H1 (cell line): ENCODE data around the gene PRMT3. TPM values are rescaled to one million over a fixed set of nuclear protein-coding genes. Genes with fewer than 3 reads are reported as not detected.

ENCODE experiments used
- CTCF ChIA-PET: fragments of 300-600 bp; sonication (Branson Sonifier 250); formaldehyde crosslinking; loops from one replicate; lab custom pipeline; 2021; ENCODE audit not compliant: partially characterized antibody; lab: Charles Lee
- POLR2A ChIA-PET: fragments of 300-600 bp; sonication (Branson Sonifier 250); formaldehyde crosslinking; loops from one replicate; lab custom pipeline; 2021; ENCODE audit warnings: inconsistent platforms; ENCODE audit not compliant: partially characterized antibody; lab: Charles Lee
- DNase-seq, 2 experiments: peaks; one replicate each; pipeline versions ENCODE4 v3.0.0 to v3.0.0-alpha.2; 2010 to 2022; ENCODE audit warnings: low spot score in 2 of 2, low read depth in 1 of 2, mixed read lengths in 1 of 2
- FAIRE-seq: peaks from 2 replicates; lab custom pipeline; 2011; peaks lifted over from hg19 to GRCh38; lab: Jason Lieb, UNC
- H2AFZ ChIP-seq: 2 replicates; pipeline ENCODE4 v1.8.1; 2012; ENCODE audit warnings: low read length, inconsistent platforms
- H2AK5ac ChIP-seq: 2 replicates; pipeline ENCODE4 v1.6.1; 2013; ENCODE audit warnings: low read depth, low read length
- H2BK120ac ChIP-seq: replicated peaks from 2 replicates; pipeline ENCODE3; 2013; ENCODE audit warnings: low read depth, low read length, inconsistent platforms
- H2BK12ac ChIP-seq: 2 replicates; pipeline ENCODE4 v1.6.1; 2013; ENCODE audit warnings: low read depth, low read length
- H2BK15ac ChIP-seq: 2 replicates; pipeline ENCODE4 v1.6.1; 2013; ENCODE audit warnings: low read length
- H2BK20ac ChIP-seq: 2 replicates; pipeline ENCODE4 v1.6.1; 2013; ENCODE audit warnings: low read length
- H2BK5ac ChIP-seq: 2 replicates; pipeline ENCODE4 v1.6.1; 2013; ENCODE audit warnings: low read depth, low read length
- H3K14ac ChIP-seq: 2 replicates; pipeline ENCODE4 v1.6.1; 2013; ENCODE audit warnings: inconsistent platforms; ENCODE audit not compliant: insufficient read length
- H3K18ac ChIP-seq: 2 replicates; pipeline ENCODE4 v1.6.1; 2013; ENCODE audit warnings: low read length; ENCODE audit errors: extremely low read depth
- H3K23ac ChIP-seq: 2 replicates; pipeline ENCODE4 v1.6.1; 2013; ENCODE audit warnings: inconsistent platforms; ENCODE audit not compliant: insufficient read length
- H3K23me2 ChIP-seq: 2 replicates; pipeline ENCODE4 v1.6.1; 2013; ENCODE audit warnings: low read depth, low read length
- H3K27ac ChIP-seq: 2 replicates; pipeline ENCODE4 v1.6.1; 2011; ENCODE audit warnings: low read depth, low read length, inconsistent platforms
- H3K27me3 ChIP-seq, 4 experiments: replicated peaks in 1 of 4; 1 replicate in 1 of 4; 2 replicates in 3 of 4; pipeline versions ENCODE4 v1.6.1 to v1.8.1; 2011 to 2013; ENCODE audit warnings: low read length in 3 of 4, mild to moderate bottlenecking in 3 of 4, inconsistent platforms in 2 of 4, mixed read lengths in 2 of 4, moderate library complexity in 1 of 4; ENCODE audit not compliant: control insufficient read depth in 3 of 4, insufficient read depth in 3 of 4; ENCODE audit errors: extremely low read depth in 1 of 4
- H3K36me3 ChIP-seq, 4 experiments: 2 replicates each; pipeline versions ENCODE4 v1.6.1 to v1.8.1; 2011 to 2013; ENCODE audit warnings: mild to moderate bottlenecking in 4 of 4, low read length in 3 of 4, moderate library complexity in 2 of 4, control low read depth in 1 of 4, inconsistent platforms in 1 of 4; ENCODE audit not compliant: insufficient read depth in 4 of 4, control insufficient read depth in 2 of 4
- H3K4ac ChIP-seq: replicated peaks from 2 replicates; pipeline ENCODE3; 2013; ENCODE audit warnings: low read length, low read depth, mixed read lengths, inconsistent platforms; ENCODE audit not compliant: insufficient read length
- H3K4me1 ChIP-seq, 4 experiments: replicated peaks in 1 of 4; 1 replicate in 1 of 4; 2 replicates in 3 of 4; pipeline versions ENCODE4 v1.6.1 to v1.8.1; 2011 to 2013; ENCODE audit warnings: low read length in 3 of 4, inconsistent platforms in 2 of 4, mixed read lengths in 1 of 4; ENCODE audit not compliant: insufficient read depth in 4 of 4, control insufficient read depth in 3 of 4
- H3K4me2 ChIP-seq, 2 experiments: 2 replicates each; pipeline versions ENCODE4 v1.6.1 to v1.8.1; 2011 to 2013; ENCODE audit warnings: low read depth in 2 of 2, low read length in 2 of 2, control low read depth in 1 of 2, inconsistent platforms in 1 of 2, mild to moderate bottlenecking in 1 of 2; ENCODE audit not compliant: insufficient read depth in 1 of 2
- H3K4me3 ChIP-seq, 4 experiments: fragments of 200-600, 300-600 bp in 1 of 4; sonication (generic), shearing (Covaris generic), sonication (Bioruptor Twin) in 1 of 4; 2 replicates each; pipeline versions ENCODE4 v1.5.1 to v1.8.1; 2011 to 2016; ENCODE audit warnings: low read length in 4 of 4, low read depth in 3 of 4, control low read depth in 2 of 4, inconsistent platforms in 2 of 4, mild to moderate bottlenecking in 2 of 4, mixed read lengths in 1 of 4, moderate library complexity in 1 of 4; ENCODE audit not compliant: insufficient read depth in 2 of 4; ENCODE audit errors: extremely low read depth in 1 of 4
- H3K56ac ChIP-seq: replicated peaks from 2 replicates; pipeline ENCODE3; 2013; ENCODE audit warnings: low read depth, mild to moderate bottlenecking, mixed read lengths, low read length, inconsistent platforms; ENCODE audit not compliant: insufficient read length
- H3K79me1 ChIP-seq: 2 replicates; pipeline ENCODE4 v1.6.1; 2013; ENCODE audit warnings: low read depth, low read length, control low read depth
- H3K79me2 ChIP-seq, 2 experiments: 2 replicates each; pipeline versions ENCODE4 v1.6.1 to v1.8.1; 2012 to 2013; ENCODE audit warnings: low read length in 2 of 2, mild to moderate bottlenecking in 2 of 2, inconsistent platforms in 1 of 2; ENCODE audit not compliant: insufficient read depth in 2 of 2, control insufficient read depth in 1 of 2
- H3K9ac ChIP-seq, 4 experiments: replicated peaks in 1 of 4; 1 replicate in 1 of 4; 2 replicates in 3 of 4; pipeline versions ENCODE4 v1.6.1 to v1.8.1; 2011 to 2013; ENCODE audit warnings: low read depth in 3 of 4, low read length in 3 of 4, control low read depth in 2 of 4, mild to moderate bottlenecking in 2 of 4, moderate library complexity in 2 of 4, inconsistent platforms in 1 of 4; ENCODE audit errors: extremely low read depth in 1 of 4
- H3K9me3 ChIP-seq, 2 experiments: 2 replicates each; pipeline versions ENCODE4 v1.6.1 to v1.8.1; 2012 to 2013; ENCODE audit warnings: mild to moderate bottlenecking in 2 of 2, moderate library complexity in 2 of 2, control low read depth in 1 of 2, inconsistent platforms in 1 of 2, low read depth in 1 of 2, low read length in 1 of 2, mixed read lengths in 1 of 2; ENCODE audit not compliant: insufficient read depth in 2 of 2
- H4K20me1 ChIP-seq, 2 experiments: replicated peaks in 1 of 2; 2 replicates each; pipeline versions ENCODE3 to v1.8.1; 2011 to 2013; ENCODE audit warnings: inconsistent platforms in 2 of 2, low read length in 2 of 2, mild to moderate bottlenecking in 1 of 2; ENCODE audit not compliant: insufficient read depth in 2 of 2, control insufficient read depth in 1 of 2
- H4K5ac ChIP-seq: 2 replicates; pipeline ENCODE4 v1.6.1; 2013; ENCODE audit warnings: low read length, low read depth, mixed read lengths, inconsistent platforms; ENCODE audit not compliant: insufficient read length
- H4K8ac ChIP-seq: 2 replicates; pipeline ENCODE4 v1.8.0; 2013; ENCODE audit warnings: mild to moderate bottlenecking, moderate library complexity, low read length, inconsistent platforms; ENCODE audit not compliant: insufficient read depth; ENCODE audit errors: extremely low read depth
- H4K91ac ChIP-seq: replicated peaks from 2 replicates; pipeline ENCODE3; 2013; ENCODE audit warnings: low read length, mixed read lengths, inconsistent platforms; ENCODE audit not compliant: insufficient read length
- CEBPB ChIP-seq: IDR thresholded peaks from 2 replicates; pipeline ENCODE4 v1.6.1; 2012; ENCODE audit warnings: low read depth, low read length
- KDM5A ChIP-seq: fragments of 200-600 bp; IDR thresholded peaks from 2 replicates; pipeline ENCODE4 v1.7.1; 2012; ENCODE audit warnings: mild to moderate bottlenecking, low read length, inconsistent platforms, mixed read lengths
- POLR2AphosphoS5 ChIP-seq: IDR thresholded peaks from 2 replicates; pipeline ENCODE4 v1.6.1; 2011; ENCODE audit warnings: low read depth, low read length
- POU5F1 ChIP-seq: IDR thresholded peaks from 2 replicates; pipeline ENCODE4 v1.6.1; 2011; ENCODE audit warnings: low read depth, mild to moderate bottlenecking, low read length, moderate library complexity
- RNF2 ChIP-seq: fragments of 200-900, 300-1000 bp; sonication (generic); IDR thresholded peaks from 2 replicates; pipeline ENCODE4 v1.7.1; 2016; ENCODE audit warnings: borderline replicate concordance, low read depth, mild to moderate bottlenecking, antibody characterized with exemption, low read length; ENCODE audit not compliant: poor library complexity, severe bottlenecking; ENCODE audit errors: missing control alignments
- SIX5 ChIP-seq: IDR thresholded peaks from 2 replicates; pipeline ENCODE4 v1.6.1; 2011; ENCODE audit warnings: mild to moderate bottlenecking, low read depth, low read length
- SP2 ChIP-seq: IDR thresholded peaks from 2 replicates; pipeline ENCODE4 v1.6.1; 2012; ENCODE audit warnings: mild to moderate bottlenecking, low read length, inconsistent platforms
- TEAD4 ChIP-seq: IDR thresholded peaks from 2 replicates; pipeline ENCODE4 v1.6.1; 2012; ENCODE audit warnings: low read depth, low read length, inconsistent platforms, mixed read lengths
- WGBS, 2 experiments: shearing (Covaris generic) in 1 of 2; methylation state at CpG; one replicate each; pipeline versions ENCODE4 v1.1.6 to v1.1.7; 2013 to 2015; ENCODE audit warnings: low lambda C conversion rate in 2 of 2, mixed read lengths in 2 of 2, inconsistent platforms in 1 of 2, low coverage in 1 of 2, missing lambda C conversion rate in 1 of 2; ENCODE audit not compliant: insufficient replicate concordance in 2 of 2, insufficient coverage in 1 of 2, insufficient read length in 1 of 2; ENCODE audit errors: extremely low coverage in 1 of 2, missing lambda C conversion rate in 1 of 2; 5-methylcytosine and 5-hydroxymethylcytosine counted together
- long read RNA-seq, 2 experiments: library from RNA in 1 of 2; library from capped mRNA in 1 of 2; stranded (forward); transcript quantifications; one replicate each; pipeline ENCODE4 v2.0.0, GENCODE V29; 2021; ENCODE audit warnings: inconsistent platforms in 1 of 2
- polyA minus RNA-seq, 3 experiments: library from RNA; depleted of rRNA, polyadenylated mRNA; stranded (reverse); fragments of >200 nt; gene quantifications; 1 replicate in 2 of 3; 2 replicates in 1 of 3; pipeline ENCODE4 v1.2.3, GENCODE V29; 2011
- polyA plus RNA-seq, 7 experiments: library from polyadenylated mRNA; depleted of rRNA in 3 of 7; stranded (reverse) in 5 of 7; unstranded in 2 of 7; fragments of >200 nt in 5 of 7; fragments of 200-250 nt in 2 of 7; gene quantifications; 1 replicate in 5 of 7; 2 replicates in 1 of 7; 4 replicates in 1 of 7; pipeline versions ENCODE4 v1.2.1 to v1.2.3, GENCODE V29; 2011 to 2013; ENCODE audit warnings: missing spikeins in 2 of 7, mixed read lengths in 2 of 7
- total RNA-seq: library from RNA; stranded (reverse); fragmentation: NEBNext Ultra II Directional; extraction: Animal tissue kit (Norgen Biotek cat#: 25700); gene quantifications from 2 replicates; pipeline ENCODE4 v1.2.1, GENCODE V29; 2021

PRMT3 gene
- total RNA-seq (25.0 and 26.5 TPM in 2 replicates), polyA plus RNA-seq (2011; rRNA removed) (9.2 and 11.2 TPM in 2 replicates), polyA minus RNA-seq (2011; rRNA and poly(A)+ RNA removed) (15.6 TPM in 2 replicates)
- polyA plus RNA-seq (2011; cell fraction: cytosol; rRNA removed) = 16.1 TPM
- 9.4 TPM for polyA plus RNA-seq (2011; cell fraction: nucleus; rRNA removed)
- polyA plus RNA-seq (2012, experiment 1 of 2) = 14.8 to 23.7 TPM (median 17.1 TPM) in 4 replicates
- polyA plus RNA-seq (2012, experiment 2 of 2) = 2.4 TPM
- polyA plus RNA-seq (2013, experiment 1 of 2) = 15.1 TPM
- polyA plus RNA-seq (2013, experiment 2 of 2) = 14.1 TPM
- polyA minus RNA-seq (2011; cell fraction: cytosol; rRNA and poly(A)+ RNA removed) = 11.7 TPM
- 40.9 TPM for polyA minus RNA-seq (2011; cell fraction: nucleus; rRNA and poly(A)+ RNA removed)
- long read RNA-seq, experiment 1, full-length matches to known transcripts = 19 of 35 reads
- long read RNA-seq, experiment 1, partial matches to known transcripts = 14 of 35 reads
- long read RNA-seq, experiment 1, other reads (novel, unspliced or antisense) = 2 of 35 reads
- long read RNA-seq, experiment 2, transcript PRMT3-202 (16 exons, 2,653 nt) = major isoform, 7 of 11 reads
- long read RNA-seq, experiment 2, partial matches to known transcripts = 3 of 11 reads
- long read RNA-seq, experiment 2, other reads (novel, unspliced or antisense) = 1 of 11 reads

DNA sequence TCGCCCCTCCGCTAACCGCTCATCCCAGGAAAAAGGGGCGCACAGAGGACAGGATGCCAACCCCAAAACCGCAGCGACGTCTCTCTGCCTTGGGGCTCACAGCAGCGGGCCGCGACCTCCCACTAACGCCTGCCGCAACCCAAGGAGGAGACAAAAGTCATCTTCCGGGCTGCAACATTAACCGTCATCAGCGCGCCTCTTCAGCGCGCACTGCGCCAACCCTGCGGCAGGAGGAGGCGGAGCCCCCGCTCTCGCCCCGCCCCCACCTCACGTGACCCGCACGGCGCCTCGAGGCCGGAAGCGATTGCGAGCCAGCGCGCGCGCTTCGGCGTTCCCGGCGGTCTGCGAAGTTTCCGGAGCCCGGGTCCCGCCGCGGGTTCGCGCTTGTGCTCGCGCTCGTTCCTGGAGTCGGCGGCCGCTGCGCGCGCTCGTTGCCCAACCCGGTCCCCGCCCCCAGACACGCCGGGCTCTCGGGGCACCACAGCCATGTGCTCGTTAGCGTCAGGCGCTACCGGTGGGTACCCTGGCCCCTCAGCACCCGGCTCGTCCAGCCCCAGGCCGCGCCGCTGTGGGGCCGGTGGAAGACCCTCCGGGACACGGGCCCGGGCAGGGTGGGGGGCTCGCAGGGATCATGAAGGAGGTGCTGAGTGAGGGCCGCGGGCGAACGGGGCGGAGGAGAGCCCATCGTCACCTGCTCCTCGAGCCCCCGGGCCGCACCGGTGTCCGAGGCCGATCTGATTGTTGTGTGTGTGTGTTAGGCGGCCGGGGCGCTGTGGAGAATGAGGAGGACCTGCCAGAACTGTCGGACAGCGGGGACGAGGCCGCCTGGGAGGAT is at the start of gene PRMT3:
Gene PRMT3 (plus strand): TSS at position 456 of the 835 bp plus-strand sequence. CDS start 31 bp downstream, at position 487.
- Histone ChIP-seq H2BK120ac (no peak within 1 kb of the TSS), H2AFZ (peak within 1 kb of the TSS; percentile 97), H4K8ac (peak within 1 kb of the TSS; percentile 98), H2BK15ac (peak within 1 kb of the TSS; percentile 73; the same call in 1 of the 2 replicates), H3K9me3 (no peaks in the 10 kb centered on the region), H4K91ac (peak within 1 kb of the TSS; percentile 96), H3K23me2 (peaks cover 7% of the 10 kb centered on the region; the same call in 1 of the 2 replicates), H3K27ac (peak within 1 kb of the TSS; percentile 96), H4K20me1 (no peaks in the 10 kb centered on the region), H3K23ac (no peak within 1 kb of the TSS), H2BK20ac (no peak within 1 kb of the TSS), H3K79me2 (peaks cover 0 to 10% of the 10 kb centered on the region in 2 experiments; a peak in 2 of 4 replicates), H3K4me2 (peak within 1 kb of the TSS; percentile 94), H3K4me3 (peak within 1 kb of the TSS; percentile 63 to 98 (median 88)), H3K27me3 (no peaks in the 10 kb centered on the region), H2BK5ac (peak within 1 kb of the TSS; percentile 97), H3K79me1 (0 out of 2 replicates have a peak, but pooled peaks cover 3% of the 10 kb centered on the region), H3K56ac (peak within 1 kb of the TSS; percentile 97), H3K18ac (peak within 1 kb of the TSS; percentile 95), H3K4ac (peak within 1 kb of the TSS; percentile 99), H3K9ac (peak within 1 kb of the TSS; percentile 72 to 96 (median 88)), H3K4me1 (peaks cover 0 to 4% (median 3%) of the 10 kb centered on the region in 4 experiments; a peak in 3 of 7 replicates), H3K14ac (no peak within 1 kb of the TSS), H3K36me3 (peaks cover 0 to 9% (median 0%) of the 10 kb centered on the region in 4 experiments; a peak in 1 of 8 replicates), H2AK5ac (no peak within 1 kb of the TSS), H4K5ac (peak within 1 kb of the TSS; percentile 100), H2BK12ac (no peak within 1 kb of the TSS)
- WGBS, 2 experiments = 1% methylated on average over 81 of the region's 96 CpGs; no CpG with 5 or more reads in 1 of the 2 experiments
- FAIRE-seq = no peak
- peak; percentile 89 to 98 for DNase-seq
- ChIA-PET CTCF (interaction anchor here (0.7 to 2.4 kb wide), 9 partner anchors 10 to 224 kb away, joined by 3 to 9 read pairs (median 3); no protein-coding TSS in a partner anchor), POLR2A (interaction anchor here (0.6 to 2.5 kb wide), 5 partner anchors 9 to 109 kb away, joined by 3 to 8 read pairs (median 4); partner anchors contain the start of gene HTATIP2)
- TF ChIP-seq POU5F1 (no peak), KDM5A (peak; percentile 79; the same call in 1 of the 2 replicates), RNF2 (no peak), SIX5 (no peak), SP2 (no peak), TEAD4 (no peak), CEBPB (peak; percentile 49; the same call in 1 of the 2 replicates), POLR2AphosphoS5 (peak; percentile 94)
